Globus pallidus (tissue), 1 donor: Measurements from ENCODE around the gene PPP1R3G.
A peak's percentile ranks its signal among the peaks of the same experiment; 100 is the strongest.
"Not testable (repeated sequence)": the region's sequence is repeated elsewhere in the genome, so short reads cannot be mapped to it uniquely, and the experiment has no call there.

Experiments
- DNase-seq: peaks from one replicate; pipeline ENCODE4 v3.0.0-alpha.2; 2015; ENCODE audit warnings: low spot score

The PPP1R3G gene

GRCh38 chr6:5120011-5120410 is 34.9 kb downstream of the PPP1R3G start:
- DNase-seq: no peak

GRCh38 chr6:5120543-5120942 is 35.4 kb downstream of the PPP1R3G start:
- DNase-seq: not testable (repeated sequence)

GRCh38 chr6:5121479-5121878 is 36.3 kb downstream of the PPP1R3G start:
- no peak for DNase-seq

GRCh38 chr6:5121956-5122355 is 36.8 kb downstream of the PPP1R3G start:
- no peak for DNase-seq

GRCh38 chr6:5122504-5123112 is 37.5 kb downstream of the PPP1R3G start:
- DNase-seq: no peak

DNA sequence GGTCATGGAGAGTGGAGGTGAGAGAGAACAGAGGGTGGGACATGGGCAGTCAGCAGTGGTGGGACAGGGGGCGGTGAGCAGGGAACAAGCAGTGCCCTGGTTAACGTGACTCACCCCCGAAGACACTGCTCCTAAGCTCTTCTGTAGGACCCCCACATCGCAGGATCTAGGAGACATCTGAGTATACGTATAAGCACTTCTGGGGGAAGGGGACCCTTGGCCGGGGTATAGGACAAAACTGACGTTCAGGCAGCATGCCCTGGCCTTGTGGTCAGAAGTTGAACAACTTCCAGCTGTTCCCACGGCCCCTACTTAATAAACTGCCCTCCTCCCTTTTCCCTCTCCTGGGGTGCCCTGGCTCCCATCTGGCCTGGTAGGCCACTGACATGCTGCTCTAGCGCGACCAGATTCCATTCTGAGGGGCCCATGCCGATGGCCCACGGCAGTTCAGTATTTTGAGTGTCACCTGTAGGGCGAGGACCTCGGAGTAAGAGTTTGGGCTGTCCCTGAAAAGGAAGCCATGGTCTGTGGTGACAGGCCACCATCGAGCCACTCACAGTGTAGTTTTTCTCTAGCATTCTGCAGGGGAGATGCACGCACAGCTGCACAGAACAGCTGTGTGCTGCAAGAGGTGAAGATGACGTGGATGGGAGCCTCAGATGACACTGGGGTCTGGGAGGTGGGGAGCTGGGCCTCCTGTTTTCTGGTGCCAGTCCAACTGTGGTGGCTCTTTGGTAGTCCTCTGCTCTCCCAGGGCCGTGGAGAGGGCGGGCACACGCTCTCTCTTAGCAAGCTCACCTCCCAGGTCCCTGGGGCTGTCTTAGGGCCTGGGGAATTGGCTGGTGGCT is 38.4 kb downstream of the PPP1R3G start:
- DNase-seq: no peak

GRCh38 chr6:5124526-5124925 is 39.4 kb downstream of the PPP1R3G start:
- DNase-seq: no peak

GRCh38 chr6:5125152-5126006 is 40.2 kb downstream of the PPP1R3G start:
- DNase-seq: no peak

DNA sequence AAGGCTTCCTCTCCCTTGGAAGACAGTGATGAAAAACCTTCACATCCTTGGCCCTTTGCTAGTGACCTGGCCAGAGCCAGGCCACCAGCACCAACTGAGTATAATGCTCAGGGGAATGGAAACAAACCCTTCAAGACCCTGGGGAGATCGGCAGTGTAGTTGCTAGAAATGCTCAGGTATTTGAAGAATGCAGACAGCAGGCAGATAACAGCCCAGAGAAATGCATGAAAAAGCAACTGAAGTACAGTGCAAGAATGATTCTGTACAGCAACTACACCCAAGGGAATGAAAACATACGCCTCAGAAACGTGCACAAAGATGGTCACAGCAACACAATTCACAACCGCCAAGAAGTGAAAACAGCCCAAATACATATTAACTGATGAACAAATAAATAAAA is 41.1 kb downstream of the PPP1R3G start:
- no peak for DNase-seq

DNA sequence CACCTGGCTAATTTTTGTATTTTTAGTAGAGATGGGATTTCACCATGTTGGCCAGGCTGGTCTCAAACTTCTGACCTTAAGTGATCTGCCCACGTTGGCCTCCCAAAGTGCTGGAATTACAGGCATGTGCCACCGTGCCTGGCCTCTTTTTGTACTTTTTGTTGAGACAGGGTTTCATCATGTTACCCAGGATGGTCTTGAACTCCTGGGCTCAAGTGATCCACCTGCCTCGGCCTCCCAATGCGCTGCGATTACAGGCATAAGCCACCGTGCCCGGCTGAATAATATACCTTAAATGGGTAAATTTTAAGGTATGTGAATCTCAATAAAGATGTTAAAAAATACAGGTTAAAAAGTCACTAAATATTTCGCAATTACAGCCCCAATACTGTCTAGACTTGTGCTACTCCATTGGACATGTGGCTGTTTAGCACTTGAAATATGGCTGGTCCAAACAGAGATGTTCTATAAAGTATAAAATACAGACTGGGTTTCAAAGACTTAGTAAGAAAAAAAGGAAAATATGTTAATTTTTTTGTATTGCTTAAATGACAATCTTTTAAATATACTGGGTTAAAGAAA is 42.1 kb downstream of the PPP1R3G start:
- DNase-seq: no peak

- DNase-seq: no peak
Observed at GRCh38 chr6:5128351-5128750, 43.2 kb downstream of the PPP1R3G start.

- no peak for DNase-seq
Observed at GRCh38 chr6:5130135-5130866, 45.2 kb downstream of the PPP1R3G start.

- peak; percentile 69 for DNase-seq
Observed at GRCh38 chr6:5132731-5133130, 47.6 kb downstream of the PPP1R3G start.

DNA sequence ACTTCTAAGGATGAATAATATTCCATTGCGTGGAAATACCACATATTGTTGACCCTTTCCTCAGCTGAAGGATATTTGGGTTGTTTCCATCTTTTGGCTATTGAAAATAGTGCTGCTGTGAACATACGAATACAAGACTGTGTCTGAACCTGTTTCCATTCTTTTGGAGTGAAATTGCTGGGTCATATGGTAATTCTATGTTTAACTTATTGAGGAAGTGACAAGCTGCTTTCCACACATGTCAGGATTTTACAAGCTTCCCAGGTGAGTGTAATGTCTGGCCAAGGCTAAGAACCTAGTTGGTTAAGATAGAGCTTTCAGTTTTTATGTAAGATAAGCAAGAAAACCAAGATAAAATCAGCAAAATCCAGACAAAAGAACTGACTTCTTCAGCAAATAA is 48.8 kb downstream of the PPP1R3G start:
- no peak for DNase-seq

DNA sequence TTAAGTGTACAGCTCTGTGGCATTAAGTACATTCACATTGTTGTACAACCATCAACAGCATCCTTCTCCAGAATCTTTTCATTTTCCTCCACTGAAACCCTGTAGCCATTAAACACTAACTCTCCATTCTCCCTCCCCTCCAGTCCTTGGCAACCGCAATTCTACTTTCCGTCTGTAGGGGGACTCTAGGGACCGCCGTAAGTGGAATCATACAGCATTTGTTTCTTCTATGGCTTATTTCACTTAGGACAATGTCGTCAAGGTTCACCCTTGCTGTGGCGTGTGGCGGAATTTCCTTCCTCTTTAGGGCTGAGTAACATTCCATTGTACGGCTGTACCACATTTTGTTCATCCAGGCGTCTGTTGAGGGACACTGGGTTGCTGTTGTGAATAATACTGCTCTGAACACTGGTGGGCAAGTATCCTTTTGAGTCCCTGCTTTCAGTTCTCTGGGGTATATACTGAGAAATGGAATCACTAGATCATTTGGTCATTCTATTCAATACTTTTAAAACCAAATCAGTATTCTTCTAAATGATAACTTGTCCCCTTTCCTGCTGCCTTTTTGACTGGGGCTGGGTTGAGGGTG is 50.7 kb downstream of the PPP1R3G start:
- DNase-seq: no peak

DNA sequence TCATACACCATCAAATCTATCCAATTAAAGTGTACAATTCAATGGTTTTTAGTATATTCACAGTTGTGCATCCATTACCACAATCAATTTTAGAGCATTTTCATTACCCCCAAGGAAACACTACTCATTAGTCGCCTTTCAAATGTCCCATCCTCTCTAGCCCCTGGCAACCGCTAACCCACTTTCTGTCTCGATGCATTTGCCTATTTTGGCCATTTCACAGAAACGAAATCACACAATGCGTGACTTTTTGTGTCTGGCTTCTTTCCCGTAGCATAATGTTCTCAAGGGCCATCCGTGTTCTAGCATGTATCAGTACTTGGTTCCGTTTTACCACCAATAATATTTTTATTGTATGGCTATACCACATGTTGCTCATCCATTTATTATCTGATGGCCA is 51.7 kb downstream of the PPP1R3G start:
- DNase-seq: no peak
